ENCODE data around the gene FRMPD4. TPM values are rescaled to one million over a fixed set of nuclear protein-coding genes. Genes with fewer than 3 reads are reported as not detected.

The FRMPD4 gene
- total RNA-seq, 1 experiment from 2014 or later = 0.24 TPM

- Histone ChIP-seq H2BK120ac (ENCODE audit: low read depth, low read length, poor library complexity, severe bottlenecking) (no peak overlapping the region), H4K91ac (ENCODE audit: insufficient read length, low read depth, low read length) (no peak overlapping the region), H4K8ac (replicated peaks; ENCODE audit: insufficient read length, low read depth, low read length) (no peak overlapping the region), H2AFZ (ENCODE audit: low read length) (no peak overlapping the region), H3K14ac (ENCODE audit: insufficient read depth, low read length) (no peak overlapping the region), H3K18ac (ENCODE audit: insufficient read length, low read depth, low read length) (no peak overlapping the region), H2BK12ac (ENCODE audit: insufficient read length, low read depth, low read length) (no peak overlapping the region), H3K9ac (ENCODE audit: extremely low read depth, insufficient read length, low read length) (no peak overlapping the region), H3K23ac (ENCODE audit: insufficient read length, low read depth, low read length) (no peak overlapping the region), H3K9me3 (ENCODE audit: control insufficient read depth, low read depth, low read length) (no peaks in the 10 kb centered on the region), H3K27ac (ENCODE audit: insufficient read length, low read depth, low read length) (no peak overlapping the region), H3K23me2 (ENCODE audit: insufficient read length, low read depth, low read length, poor library complexity, severe bottlenecking) (no peaks in the 10 kb centered on the region), H4K5ac (ENCODE audit: insufficient read length, low read depth, low read length) (no peak overlapping the region), H3T11ph (ENCODE audit: low read length) (no peak overlapping the region), H2BK15ac (ENCODE audit: low read depth, low read length) (no peak overlapping the region), H2BK5ac (ENCODE audit: insufficient read length, low read length) (no peak overlapping the region), H3K79me1 (ENCODE audit: insufficient read depth, low read depth, low read length, poor library complexity, severe bottlenecking) (no peaks in the 10 kb centered on the region), H4K20me1 (ENCODE audit: control insufficient read depth, insufficient read depth, insufficient read length) (no peaks in the 10 kb centered on the region), H3K79me2 (ENCODE audit: insufficient read depth, low read length) (no peaks in the 10 kb centered on the region), H2BK20ac (ENCODE audit: low read depth, low read length, poor library complexity, severe bottlenecking) (no peak overlapping the region), H3K56ac (ENCODE audit: insufficient read length, low read depth, low read length) (no peak overlapping the region), H3K4ac (ENCODE audit: low read depth, low read length) (no peak overlapping the region), H3K4me2 (ENCODE audit: insufficient read depth, insufficient read length, low read length) (no peak overlapping the region), H2AK5ac (ENCODE audit: insufficient read length, low read length) (no peak overlapping the region), H3K27me3 (ENCODE audit: insufficient read depth, low read length) (no peaks in the 10 kb centered on the region), H3K4me1 (ENCODE audit: insufficient read depth, low read length) (no peaks in the 10 kb centered on the region)
- Mint-ChIP-seq H3K4me3 (no peak overlapping the region), H3K27ac (no peak overlapping the region), H3K9me3 (peaks cover 68 to 76% of the 10 kb centered on the region in 2 experiments), H3K4me1 (peaks cover 0 to 2% of the 10 kb centered on the region in 2 experiments; a peak in 1 of 4 replicates), H3K27me3 (ENCODE audit: low read depth) (peaks cover 12% of the 10 kb centered on the region), H3K36me3 (ENCODE audit: insufficient read depth in 1 of 3, low read depth in 3 of 3) (peaks cover 0 to 13% (median 7%) of the 10 kb centered on the region in 3 experiments; a peak in 4 of 7 replicates)
- DNase-seq = no peak
- no peak for TF ChIP-seq CTCF (conservative IDR thresholded peaks at IDR 0.05)
- no CpG with 5 or more reads among the region's 4 CpGs for WGBS (ENCODE audit: extremely low coverage, insufficient read length, low lambda C conversion rate)
These were observed 630.2 kb downstream of the FRMPD4 start for GRCh38 chrX:12768491-12768890.

Measured in H9 (cell line).